Endothelial cell of umbilical vein (primary cell): ENCODE results near the gene PLXNA4.

Source experiments
- EZH2 ChIP-seq: IDR thresholded peaks from 2 replicates; pipeline ENCODE4 v1.6.1; 2012; ENCODE audit warnings: borderline replicate concordance, low read depth, mild to moderate bottlenecking, moderate library complexity, low read length, inconsistent platforms; ENCODE audit not compliant: severe bottlenecking
- JUN ChIP-seq: IDR thresholded peaks from 2 replicates; pipeline ENCODE4 v1.6.1; 2011; ENCODE audit warnings: borderline replicate concordance, low read depth; ENCODE audit not compliant: insufficient read length, insufficient read depth
- POLR2A ChIP-seq: IDR thresholded peaks from 2 replicates; pipeline ENCODE4 v1.6.1; 2012; ENCODE audit warnings: low read depth, mild to moderate bottlenecking, control low read depth, low read length
- TF ChIP-seq, protein P1 (sequence below), 2 donors: IDR thresholded peaks; 1 replicate in 1 of 2; 2 replicates in 1 of 2; pipeline ENCODE4 v1.5.1; 2011; ENCODE audit warnings: low read length in 2 of 2, mild to moderate bottlenecking in 2 of 2, moderate library complexity in 2 of 2, control low read depth in 1 of 2, inconsistent platforms in 1 of 2, low read depth in 1 of 2; ENCODE audit not compliant: insufficient read depth in 1 of 2; ENCODE audit errors: extremely low read depth in 1 of 2

DNA sequence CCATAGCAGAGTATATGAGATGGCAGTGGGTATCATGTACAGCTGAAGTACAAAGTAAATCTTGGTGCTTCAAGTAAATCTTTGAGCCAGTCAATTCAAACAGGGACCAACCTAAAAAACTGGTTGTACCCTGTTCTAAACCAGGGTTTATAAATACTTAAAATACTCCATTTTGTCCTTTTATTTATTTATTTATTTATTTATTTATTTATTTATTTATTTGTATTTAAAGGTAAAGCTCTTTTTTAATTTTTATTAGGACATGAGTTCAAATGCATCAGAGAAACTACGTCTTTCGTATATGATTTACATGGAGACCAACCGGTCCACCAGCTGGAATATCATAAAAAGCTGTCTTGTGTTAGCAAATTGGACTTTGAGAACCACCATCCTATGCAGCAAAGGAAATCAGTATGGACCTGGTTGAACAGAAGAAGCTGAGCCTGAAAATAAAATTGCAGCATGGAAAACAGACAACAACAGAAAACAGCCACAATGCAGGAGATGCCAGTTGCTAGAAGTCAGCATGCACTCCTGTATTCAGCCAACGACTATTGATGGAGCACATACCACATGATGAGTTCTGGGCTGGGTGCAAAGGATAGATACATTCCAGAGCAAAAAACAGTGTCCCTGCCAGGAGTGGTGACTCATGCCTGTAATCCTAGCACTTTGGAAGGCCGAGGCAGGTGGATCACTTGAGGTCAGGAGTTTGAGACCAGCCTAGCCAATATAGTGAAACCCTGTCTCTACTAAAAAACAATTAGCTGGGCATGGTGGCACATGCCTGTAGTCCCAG, 60.0 kb downstream of the PLXNA4 start:
- TF ChIP-seq, protein P1, sequence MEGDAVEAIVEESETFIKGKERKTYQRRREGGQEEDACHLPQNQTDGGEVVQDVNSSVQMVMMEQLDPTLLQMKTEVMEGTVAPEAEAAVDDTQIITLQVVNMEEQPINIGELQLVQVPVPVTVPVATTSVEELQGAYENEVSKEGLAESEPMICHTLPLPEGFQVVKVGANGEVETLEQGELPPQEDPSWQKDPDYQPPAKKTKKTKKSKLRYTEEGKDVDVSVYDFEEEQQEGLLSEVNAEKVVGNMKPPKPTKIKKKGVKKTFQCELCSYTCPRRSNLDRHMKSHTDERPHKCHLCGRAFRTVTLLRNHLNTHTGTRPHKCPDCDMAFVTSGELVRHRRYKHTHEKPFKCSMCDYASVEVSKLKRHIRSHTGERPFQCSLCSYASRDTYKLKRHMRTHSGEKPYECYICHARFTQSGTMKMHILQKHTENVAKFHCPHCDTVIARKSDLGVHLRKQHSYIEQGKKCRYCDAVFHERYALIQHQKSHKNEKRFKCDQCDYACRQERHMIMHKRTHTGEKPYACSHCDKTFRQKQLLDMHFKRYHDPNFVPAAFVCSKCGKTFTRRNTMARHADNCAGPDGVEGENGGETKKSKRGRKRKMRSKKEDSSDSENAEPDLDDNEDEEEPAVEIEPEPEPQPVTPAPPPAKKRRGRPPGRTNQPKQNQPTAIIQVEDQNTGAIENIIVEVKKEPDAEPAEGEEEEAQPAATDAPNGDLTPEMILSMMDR (IDR thresholded peaks at IDR 0.05; ENCODE audit: extremely low read depth in 1 of 2, insufficient read depth in 1 of 2, low read depth in 1 of 2, low read length in 2 of 2): no peak
- TF ChIP-seq POLR2A (no peak), JUN (no peak), EZH2 (no peak)
